ENCODE measurements around the gene DPRX.

DNA sequence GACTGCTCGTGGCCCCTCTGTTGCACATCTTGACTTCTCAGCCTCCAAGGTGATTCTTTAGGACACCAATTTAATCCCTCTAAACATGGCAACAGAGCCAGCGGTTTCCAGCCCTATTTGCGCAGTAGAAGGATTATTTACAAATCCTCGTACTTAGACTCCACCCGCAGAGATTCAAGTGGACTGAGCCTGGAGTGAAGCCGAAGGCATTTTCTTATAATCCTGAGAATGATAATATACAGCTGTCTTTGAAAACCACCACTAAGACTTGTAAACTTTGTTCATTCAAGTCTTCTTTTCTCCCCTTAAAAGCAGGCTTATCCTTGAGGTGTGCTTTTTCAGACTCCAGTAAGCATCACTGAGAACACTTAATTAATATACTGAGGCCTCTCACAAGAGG lies 4.8 kb upstream of the DPRX start:
- no peak for TF ChIP-seq GATA2 (IDR thresholded peaks at IDR 0.05; ENCODE audit: low read depth, low read length)
- no peak for TF ChIP-seq GATA3 (IDR thresholded peaks at IDR 0.05; ENCODE audit: low read depth, low read length)

Measured in SH-SY5Y (cell line).